CD14-positive monocyte (primary cell): ENCODE measurements around the gene NR1D1. TPM values are rescaled to one million over a fixed set of nuclear protein-coding genes. Genes with fewer than 3 reads are reported as not detected.

Experiments used
- DNase-seq, 3 donors: peaks; one replicate each; pipeline ENCODE4 v3.0.0-alpha.2; 2011 to 2022
- H2AFZ ChIP-seq: 2 replicates; pipeline ENCODE4 v1.6.0; 2012; ENCODE audit warnings: mild to moderate bottlenecking, low read depth, low read length, inconsistent platforms; ENCODE audit not compliant: insufficient read depth, poor library complexity, severe bottlenecking
- H3K27ac ChIP-seq, 2 donors: 1 replicate in 1 of 2; 2 replicates in 1 of 2; pipeline ENCODE4 v1.5.1; 2012 to 2013; ENCODE audit warnings: low read length in 2 of 2, control low read depth in 1 of 2, inconsistent platforms in 1 of 2, low read depth in 1 of 2, mild to moderate bottlenecking in 1 of 2
- H3K27me3 ChIP-seq, 2 donors: one replicate each; pipeline versions ENCODE4 v1.6.0 to v1.6.1; 2011 to 2013; ENCODE audit warnings: low read length in 2 of 2; ENCODE audit not compliant: control insufficient read depth in 2 of 2, insufficient read depth in 2 of 2
- H3K36me3 ChIP-seq, 2 donors: replicated peaks in 1 of 2; 1 replicate in 1 of 2; 2 replicates in 1 of 2; pipeline versions ENCODE4 v1.5.1 to v1.6.1; 2012 to 2013; ENCODE audit warnings: low read length in 2 of 2, control low read depth in 1 of 2, inconsistent platforms in 1 of 2, mild to moderate bottlenecking in 1 of 2; ENCODE audit not compliant: insufficient read depth in 2 of 2, control insufficient read depth in 1 of 2
- H3K4me1 ChIP-seq, 2 donors: 1 replicate in 1 of 2; 2 replicates in 1 of 2; pipeline versions ENCODE4 v1.5.1 to v1.6.1; 2012 to 2013; ENCODE audit warnings: low read length in 2 of 2, control low read depth in 1 of 2, inconsistent platforms in 1 of 2, mild to moderate bottlenecking in 1 of 2, moderate library complexity in 1 of 2; ENCODE audit not compliant: insufficient read depth in 2 of 2, control insufficient read depth in 1 of 2
- H3K4me2 ChIP-seq: replicated peaks from 2 replicates; pipeline ENCODE3; 2012; ENCODE audit warnings: low read length, moderate library complexity, mild to moderate bottlenecking; ENCODE audit not compliant: poor library complexity, severe bottlenecking; ENCODE audit errors: extremely low read depth
- H3K4me3 ChIP-seq, 3 experiments: fragments of 200-600 bp in 1 of 3; sonication (generic) in 1 of 3; replicated peaks in 1 of 3; 1 replicate in 2 of 3; 2 replicates in 1 of 3; pipeline ENCODE4 v1.5.1; 2011 to 2013; ENCODE audit warnings: low read length in 3 of 3, mild to moderate bottlenecking in 3 of 3, control low read depth in 2 of 3, low read depth in 2 of 3, inconsistent platforms in 1 of 3, moderate library complexity in 1 of 3
- H3K79me2 ChIP-seq: 2 replicates; pipeline ENCODE4 v1.6.0; 2012; ENCODE audit warnings: mild to moderate bottlenecking, control low read depth, inconsistent platforms, low read length, moderate library complexity; ENCODE audit not compliant: insufficient read depth
- H3K9ac ChIP-seq: 2 replicates; pipeline ENCODE4 v1.6.0; 2017; ENCODE audit warnings: low read length, mild to moderate bottlenecking; ENCODE audit not compliant: insufficient read depth, poor library complexity, severe bottlenecking
- H3K9me3 ChIP-seq, 2 donors: replicated peaks in 1 of 2; 1 replicate in 1 of 2; 2 replicates in 1 of 2; pipeline versions ENCODE4 v1.5.1 to v1.6.1; 2012 to 2013; ENCODE audit warnings: low read length in 2 of 2, control low read depth in 1 of 2; ENCODE audit not compliant: control insufficient read depth in 1 of 2, insufficient read depth in 1 of 2
- H4K20me1 ChIP-seq: 2 replicates; pipeline ENCODE4 v1.6.0; 2012; ENCODE audit warnings: mild to moderate bottlenecking, low read length, control low read depth, moderate library complexity; ENCODE audit not compliant: insufficient read depth
- H3K27ac Mint-ChIP-seq, 7 donors: one replicate each; pipeline ENCODE4 v1.8.0; 2020; ENCODE audit warnings: mild to moderate bottlenecking in 7 of 7, mixed read lengths in 7 of 7, moderate library complexity in 6 of 7, inconsistent platforms in 2 of 7
- H3K27me3 Mint-ChIP-seq, 3 donors: one replicate each; pipeline ENCODE4 v1.8.0; 2021 to 2022; ENCODE audit warnings: low read depth in 3 of 3, mild to moderate bottlenecking in 3 of 3, mixed read lengths in 3 of 3, moderate library complexity in 3 of 3, inconsistent platforms in 1 of 3
- H3K36me3 Mint-ChIP-seq, 2 donors: one replicate each; pipeline ENCODE4 v1.8.0; 2020; ENCODE audit warnings: mixed read lengths in 2 of 2, inconsistent platforms in 1 of 2, mild to moderate bottlenecking in 1 of 2
- H3K4me1 Mint-ChIP-seq: one replicate; pipeline ENCODE4 v1.8.0; 2020; ENCODE audit warnings: mild to moderate bottlenecking, mixed read lengths
- H3K4me3 Mint-ChIP-seq, 2 donors: one replicate each; pipeline ENCODE4 v1.8.0; 2020; ENCODE audit warnings: mild to moderate bottlenecking in 2 of 2, mixed read lengths in 2 of 2, moderate library complexity in 1 of 2
- H3K9me3 Mint-ChIP-seq, 7 donors: one replicate each; pipeline ENCODE4 v1.8.0; 2020 to 2022; ENCODE audit warnings: mixed read lengths in 7 of 7, mild to moderate bottlenecking in 6 of 7, moderate library complexity in 6 of 7, inconsistent platforms in 2 of 7
- CTCF ChIP-seq: fragments of 200-600 bp; IDR thresholded peaks from one replicate; pipeline ENCODE4 v1.8.0; 2022; ENCODE audit warnings: antibody characterized with exemption, mild to moderate bottlenecking
- WGBS: methylation state at CpG from one replicate; pipeline ENCODE4 v1.1.5; 2013; ENCODE audit warnings: missing lambda C conversion rate; ENCODE audit not compliant: insufficient coverage; 5-methylcytosine and 5-hydroxymethylcytosine counted together
- intact Hi-C, 2 donors: fragments of 100-400 bp; cut with micrococcal nuclease; formaldehyde crosslinking; loops; one replicate each; pipeline versions ENCODE4 v1.15.0 to v1.15.1; 2023
- polyA plus RNA-seq, 3 donors: library from polyadenylated mRNA; depleted of rRNA in 1 of 3; unstranded in 2 of 3; stranded (reverse) in 1 of 3; fragments of 300-500 nt in 2 of 3; fragments of >200 nt in 1 of 3; fragmentation: Illumina TruSeq in 2 of 3; gene quantifications; 1 replicate in 2 of 3; 2 replicates in 1 of 3; pipeline ENCODE4 v1.2.3, GENCODE V29; 2012 to 2021

NR1D1 gene
- polyA plus RNA-seq, 3 donors = 0.28 to 4.9 (median 0.31) TPM

- peak overlapping the region in 1 of 2 donors; percentile 85 for H3K4me3 Mint-ChIP-seq
- no peak overlapping the region for H2AFZ ChIP-seq
Observed at GRCh38 chr17:40068129-40068581, 32.2 kb downstream of the NR1D1 start.

GRCh38 chr17:40067710-40068109 lies 32.7 kb downstream of the NR1D1 start:
- H3K36me3 ChIP-seq = no peaks in the 10 kb centered on the region
- Mint-ChIP-seq H3K27ac (peak overlapping the region in 2 of 7 donors; percentile 32 to 72), H3K27me3 (peaks cover 2% of the 10 kb centered on the region in 3 donors), H3K4me1 (peaks cover 82% of the 10 kb centered on the region), H3K4me3 (no peak overlapping the region), H3K36me3 (peaks cover 4 to 6% of the 10 kb centered on the region in 2 donors), H3K9me3 (no peaks in the 10 kb centered on the region)
- no peak overlapping the region for H3K4me3 ChIP-seq
- no peak overlapping the region for H3K27ac ChIP-seq
- H3K27me3 ChIP-seq = no peaks in the 10 kb centered on the region
- peaks cover 87% of the 10 kb centered on the region for H4K20me1 ChIP-seq
- no peak for TF ChIP-seq CTCF
- no peak overlapping the region for H3K9ac ChIP-seq
- H3K9me3 ChIP-seq = no peaks in the 10 kb centered on the region
- H3K4me2 ChIP-seq = peak overlapping the region; percentile 84
- H3K79me2 ChIP-seq = peaks cover 99% of the 10 kb centered on the region
- no peak for DNase-seq
- 100% methylated on average over 4 of the region's 7 CpGs for WGBS
- H2AFZ ChIP-seq = no peak overlapping the region
- peaks cover 66 to 77% of the 10 kb centered on the region in 2 donors for H3K4me1 ChIP-seq
- intact Hi-C loops = no loop called here

More at GRCh38 chr17:40068129-40068581, 32.2 kb downstream of the NR1D1 start:
- Mint-ChIP-seq H3K36me3 (peaks cover 4 to 6% of the 10 kb centered on the region in 2 donors), H3K27ac (peak overlapping the region in 4 of 7 donors; percentile 8 to 85 (median 65)), H3K27me3 (peaks cover 2% of the 10 kb centered on the region in 3 donors), H3K4me1 (peaks cover 82% of the 10 kb centered on the region), H3K9me3 (no peaks in the 10 kb centered on the region)
- H3K9me3 ChIP-seq = no peaks in the 10 kb centered on the region
- peak overlapping the region in 1 of 3 experiments; percentile 76 for H3K4me3 ChIP-seq
- peak overlapping the region; percentile 84 for H3K4me2 ChIP-seq
- H3K4me1 ChIP-seq = peaks cover 66 to 76% of the 10 kb centered on the region in 2 donors
- intact Hi-C loops = no loop called here
- H3K9ac ChIP-seq = no peak overlapping the region
- no peak for DNase-seq
- H4K20me1 ChIP-seq = peaks cover 91% of the 10 kb centered on the region
- H3K27ac ChIP-seq = no peak overlapping the region
- whole genome bisulfite sequencing = 57% methylated on average over 4 of the region's 4 CpGs
- H3K36me3 ChIP-seq = no peaks in the 10 kb centered on the region
- TF ChIP-seq CTCF = no peak
- peaks cover 98% of the 10 kb centered on the region for H3K79me2 ChIP-seq
- no peaks in the 10 kb centered on the region for H3K27me3 ChIP-seq
